Karpas-422 (cell line): Measurements from ENCODE around the gene USP47. TPM values are rescaled to one million over a fixed set of nuclear protein-coding genes. Genes with fewer than 3 reads are reported as not detected.

Experiments
- DNase-seq: peaks from one replicate; pipeline ENCODE4 v3.0.0-alpha.2; 2015
- H2AFZ ChIP-seq: fragments of 200-600 bp; sonication (generic); 2 replicates; pipeline ENCODE4 v1.6.1; 2014; ENCODE audit warnings: antibody characterized with exemption, low read length, mixed read lengths
- H3K27ac ChIP-seq: fragments of 200-600 bp; sonication (generic); 2 replicates; pipeline ENCODE4 v1.5.1; 2014; ENCODE audit warnings: mild to moderate bottlenecking, low read length, moderate library complexity
- H3K27me3 ChIP-seq: fragments of 200-600 bp; sonication (generic); 2 replicates; pipeline ENCODE4 v1.6.1; 2014; ENCODE audit warnings: low read length, mixed read lengths
- H3K36me3 ChIP-seq: fragments of 200-600 bp; sonication (generic); 2 replicates; pipeline ENCODE4 v1.6.1; 2014; ENCODE audit warnings: low read length, mixed read lengths; ENCODE audit not compliant: insufficient read depth
- H3K4me1 ChIP-seq: fragments of 200-600 bp; sonication (generic); 2 replicates; pipeline ENCODE4 v1.6.1; 2014; ENCODE audit warnings: mild to moderate bottlenecking, low read length, mixed read lengths
- H3K4me2 ChIP-seq: fragments of 200-600 bp; sonication (generic); 2 replicates; pipeline ENCODE4 v1.6.1; 2014; ENCODE audit warnings: low read length, low read depth, mild to moderate bottlenecking; ENCODE audit not compliant: poor library complexity, severe bottlenecking
- H3K4me3 ChIP-seq: fragments of 200-600 bp; sonication (generic); 2 replicates; pipeline ENCODE4 v1.5.1; 2014; ENCODE audit warnings: mild to moderate bottlenecking, antibody characterized with exemption, low read length, mixed read lengths
- H3K79me2 ChIP-seq: fragments of 200-600 bp; sonication (generic); 2 replicates; pipeline ENCODE4 v1.6.1; 2014; ENCODE audit warnings: mild to moderate bottlenecking, low read length, mixed read lengths
- H3K9ac ChIP-seq: fragments of 200-600 bp; sonication (generic); 2 replicates; pipeline ENCODE4 v1.6.0; 2014; ENCODE audit warnings: low read length
- H3K9me2 ChIP-seq: fragments of 200-600 bp; sonication (generic), shearing (Covaris generic); replicated peaks from 2 replicates; pipeline ENCODE4 v1.6.0; 2014; ENCODE audit warnings: mild to moderate bottlenecking, low read length, moderate library complexity; ENCODE audit not compliant: insufficient read depth
- H3K9me3 ChIP-seq: fragments of 300-700, 200-600 bp; sonication (generic); 2 replicates; pipeline ENCODE4 v1.6.1; 2014; ENCODE audit warnings: low read length, mixed read lengths
- H4K20me1 ChIP-seq: fragments of 200-600 bp; sonication (generic); 2 replicates; pipeline ENCODE4 v1.6.1; 2014; ENCODE audit warnings: mild to moderate bottlenecking, antibody characterized with exemption, low read length, low read depth; ENCODE audit not compliant: insufficient read depth
- total RNA-seq: library from RNA; depleted of rRNA; stranded (reverse); fragments of >200 nt; shearing (Covaris generic); gene quantifications from 2 replicates; pipeline ENCODE4 v1.2.3, GENCODE V29; 2014; ENCODE audit warnings: low replicate concordance

Gene USP47
- total RNA-seq, 1 experiment from 2014 or later: 61.2 TPM

GRCh38 chr11:11850668-11851067, 8.9 kb downstream of the USP47 start:
- H3K36me3 ChIP-seq: no peaks in the 10 kb centered on the region
- H3K27ac ChIP-seq: no peak overlapping the region
- H3K4me1 ChIP-seq: peaks cover 31% of the 10 kb centered on the region
- no peak for DNase-seq
- no peaks in the 10 kb centered on the region for H3K27me3 ChIP-seq
- peaks cover 31% of the 10 kb centered on the region; the same call in 1 of the 2 replicates for H4K20me1 ChIP-seq
- no peaks in the 10 kb centered on the region for H3K9me2 ChIP-seq
- peaks cover 99% of the 10 kb centered on the region for H3K79me2 ChIP-seq
- H3K9me3 ChIP-seq: no peaks in the 10 kb centered on the region
- no peak overlapping the region for H3K4me3 ChIP-seq
- no peak overlapping the region for H3K9ac ChIP-seq
- no peak overlapping the region for H3K4me2 ChIP-seq
- H2AFZ ChIP-seq: no peak overlapping the region

- Histone ChIP-seq H2AFZ (no peak overlapping the region), H3K36me3 (no peaks in the 10 kb centered on the region), H3K4me2 (no peak overlapping the region), H3K4me3 (no peak overlapping the region), H3K9ac (no peak overlapping the region), H3K9me3 (no peaks in the 10 kb centered on the region), H3K27me3 (no peaks in the 10 kb centered on the region), H3K27ac (no peak overlapping the region), H3K9me2 (no peaks in the 10 kb centered on the region), H4K20me1 (peaks cover 4% of the 10 kb centered on the region; the same call in 1 of the 2 replicates), H3K4me1 (no peaks in the 10 kb centered on the region), H3K79me2 (peaks cover 97% of the 10 kb centered on the region)
- DNase-seq: no peak
Observed at GRCh38 chr11:11856638-11857037, 14.9 kb downstream of the USP47 start.

DNA sequence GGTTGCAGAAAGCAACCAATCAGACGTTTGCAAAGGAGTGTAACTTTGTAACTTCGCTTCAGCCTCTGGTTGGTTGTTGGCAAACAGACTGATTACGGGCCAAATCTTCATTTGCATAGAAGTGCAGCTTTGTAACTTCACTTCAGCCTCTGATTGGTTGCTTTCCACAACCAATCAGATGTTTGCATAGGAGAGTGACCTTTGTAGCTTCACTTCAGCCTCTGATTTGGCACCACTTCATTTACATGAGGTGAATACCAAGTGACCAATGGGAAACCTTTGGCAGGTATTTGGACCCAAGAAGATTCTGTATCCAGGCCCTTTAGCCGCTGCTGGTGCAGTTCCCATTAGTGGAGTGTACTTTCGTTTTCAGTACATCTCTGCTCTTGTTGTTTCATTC, 16.0 kb downstream of the USP47 start:
- Histone ChIP-seq H3K9ac (no peak overlapping the region), H3K27me3 (no peaks in the 10 kb centered on the region), H3K9me3 (no peaks in the 10 kb centered on the region), H3K9me2 (no peaks in the 10 kb centered on the region), H2AFZ (no peak overlapping the region), H3K27ac (no peak overlapping the region), H3K4me3 (no peak overlapping the region), H3K79me2 (peaks cover 97% of the 10 kb centered on the region), H3K36me3 (no peaks in the 10 kb centered on the region), H3K4me1 (no peaks in the 10 kb centered on the region), H3K4me2 (no peak overlapping the region), H4K20me1 (peaks cover 4% of the 10 kb centered on the region; the same call in 1 of the 2 replicates)
- no peak for DNase-seq

- no peaks in the 10 kb centered on the region for H3K27me3 ChIP-seq
- no peaks in the 10 kb centered on the region for H3K36me3 ChIP-seq
- H3K9me3 ChIP-seq: no peaks in the 10 kb centered on the region
- no peak overlapping the region for H2AFZ ChIP-seq
- peaks cover 97% of the 10 kb centered on the region for H3K79me2 ChIP-seq
- H3K9ac ChIP-seq: no peak overlapping the region
- H3K4me1 ChIP-seq: no peaks in the 10 kb centered on the region
- no peak for DNase-seq
- no peak overlapping the region for H3K4me3 ChIP-seq
- no peaks in the 10 kb centered on the region for H3K9me2 ChIP-seq
- peaks cover 4% of the 10 kb centered on the region; the same call in 1 of the 2 replicates for H4K20me1 ChIP-seq
- H3K27ac ChIP-seq: no peak overlapping the region
- no peak overlapping the region for H3K4me2 ChIP-seq
Observed at GRCh38 chr11:11858676-11859075, 16.9 kb downstream of the USP47 start.

DNA sequence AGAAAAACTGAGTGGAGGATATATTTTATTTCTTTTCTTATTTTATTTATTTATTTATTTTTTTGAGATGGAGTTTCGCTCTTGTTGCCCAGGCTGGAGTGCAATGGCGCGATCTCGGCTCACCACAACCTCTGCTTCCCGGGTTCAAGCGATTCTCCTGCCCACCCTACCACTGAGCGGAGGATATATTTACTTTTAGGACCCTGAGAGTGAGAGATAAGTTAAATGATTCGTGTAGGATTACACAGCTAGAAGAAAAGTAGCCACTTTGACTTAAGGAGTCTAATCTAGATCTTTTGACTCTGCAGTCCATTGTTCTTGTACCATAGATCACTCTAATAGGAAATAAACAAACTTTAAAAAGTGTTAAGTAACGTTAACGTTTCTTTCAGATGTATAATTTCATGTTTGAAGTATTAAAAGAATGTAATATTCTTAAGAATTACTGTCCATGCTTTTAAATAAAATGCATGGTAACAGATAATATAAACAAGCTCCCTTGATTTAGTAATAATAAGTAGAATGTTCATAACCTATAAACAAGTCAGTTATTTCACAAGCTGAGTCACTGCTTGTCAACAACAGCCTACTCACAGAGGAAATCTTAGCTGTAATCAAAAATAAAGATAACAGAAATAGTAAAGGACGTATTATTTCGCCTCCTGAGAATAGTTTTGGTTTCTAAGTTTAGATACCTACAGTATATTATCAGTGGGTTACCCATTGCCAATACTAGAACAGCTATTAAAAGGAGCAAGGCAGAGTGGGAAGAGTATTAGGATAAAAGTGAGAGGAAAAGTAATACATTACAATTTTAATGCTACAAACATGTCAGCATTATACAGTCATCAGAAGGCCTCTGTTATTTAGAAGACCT, 18.6 kb downstream of the USP47 start:
- peaks cover 2% of the 10 kb centered on the region; the same call in 1 of the 2 replicates for H3K4me1 ChIP-seq

DNA sequence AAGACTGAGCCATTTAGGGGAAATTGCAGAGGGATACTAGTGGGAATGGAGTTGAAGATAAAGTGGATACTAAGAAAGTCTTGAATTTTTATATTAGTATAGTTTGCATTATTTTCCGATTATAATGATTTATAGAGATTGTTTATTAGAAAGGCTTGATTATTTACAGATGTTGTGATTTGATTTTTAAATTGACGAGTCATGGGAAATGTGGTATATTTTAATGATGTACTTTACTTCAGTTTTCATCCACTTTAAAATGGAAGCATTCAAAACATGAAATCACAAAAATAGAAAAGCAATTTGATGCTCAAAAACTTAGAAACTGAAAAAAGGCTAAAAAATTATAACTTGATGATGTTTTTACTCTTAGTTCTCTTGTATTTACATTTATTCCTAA, 21.2 kb downstream of the USP47 start:
- H3K4me2 ChIP-seq: no peak overlapping the region
- no peaks in the 10 kb centered on the region for H4K20me1 ChIP-seq
- no peak overlapping the region for H2AFZ ChIP-seq
- 0 out of 2 replicates have a peak, but pooled peaks cover 3% of the 10 kb centered on the region for H3K36me3 ChIP-seq
- H3K4me1 ChIP-seq: peaks cover 4% of the 10 kb centered on the region; the same call in 1 of the 2 replicates
- peaks cover 95% of the 10 kb centered on the region for H3K79me2 ChIP-seq
- no peak for DNase-seq
- H3K9me3 ChIP-seq: no peaks in the 10 kb centered on the region
- no peaks in the 10 kb centered on the region for H3K27me3 ChIP-seq
- H3K9ac ChIP-seq: no peak overlapping the region
- H3K4me3 ChIP-seq: no peak overlapping the region
- H3K27ac ChIP-seq: no peak overlapping the region
- H3K9me2 ChIP-seq: no peaks in the 10 kb centered on the region

More for the DNA sequence above, 18.6 kb downstream of the USP47 start:
- Histone ChIP-seq H3K36me3 (no peaks in the 10 kb centered on the region), H3K4me2 (no peak overlapping the region), H3K27me3 (no peaks in the 10 kb centered on the region), H3K4me3 (no peak overlapping the region), H3K9me2 (no peaks in the 10 kb centered on the region), H3K79me2 (peaks cover 94% of the 10 kb centered on the region), H3K27ac (no peak overlapping the region), H2AFZ (no peak overlapping the region), H3K9me3 (no peaks in the 10 kb centered on the region), H4K20me1 (peaks cover 4% of the 10 kb centered on the region; the same call in 1 of the 2 replicates), H3K9ac (no peak overlapping the region)
- no peak for DNase-seq

DNA sequence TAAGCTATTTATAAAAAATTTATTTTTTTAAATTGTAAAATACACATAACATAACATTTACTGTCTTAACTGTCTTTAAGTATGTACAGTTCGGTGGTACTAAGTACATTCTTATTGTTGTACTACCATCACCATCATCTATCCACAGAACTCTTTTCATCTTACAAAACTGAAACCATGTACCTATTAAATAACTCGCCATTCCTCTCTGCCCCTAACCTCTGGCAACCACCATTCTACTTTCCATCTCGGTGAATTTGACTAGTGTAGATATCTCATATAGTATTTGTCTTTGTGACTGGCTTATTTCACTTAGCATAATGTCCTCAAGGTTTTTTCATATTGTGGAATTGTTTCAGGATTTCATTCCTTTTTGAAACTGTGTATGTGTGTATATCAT, 22.6 kb downstream of the USP47 start:
- H3K27ac ChIP-seq: no peak overlapping the region
- H3K9me3 ChIP-seq: no peaks in the 10 kb centered on the region
- DNase-seq: no peak
- H3K4me2 ChIP-seq: no peak overlapping the region
- no peak overlapping the region for H3K9ac ChIP-seq
- no peaks in the 10 kb centered on the region for H3K27me3 ChIP-seq
- no peak overlapping the region for H2AFZ ChIP-seq
- no peak overlapping the region for H3K4me3 ChIP-seq
- H3K4me1 ChIP-seq: peaks cover 4% of the 10 kb centered on the region; the same call in 1 of the 2 replicates
- H3K79me2 ChIP-seq: peaks cover 95% of the 10 kb centered on the region
- H3K9me2 ChIP-seq: no peaks in the 10 kb centered on the region
- H3K36me3 ChIP-seq: 0 out of 2 replicates have a peak, but pooled peaks cover 3% of the 10 kb centered on the region
- no peaks in the 10 kb centered on the region for H4K20me1 ChIP-seq

DNA sequence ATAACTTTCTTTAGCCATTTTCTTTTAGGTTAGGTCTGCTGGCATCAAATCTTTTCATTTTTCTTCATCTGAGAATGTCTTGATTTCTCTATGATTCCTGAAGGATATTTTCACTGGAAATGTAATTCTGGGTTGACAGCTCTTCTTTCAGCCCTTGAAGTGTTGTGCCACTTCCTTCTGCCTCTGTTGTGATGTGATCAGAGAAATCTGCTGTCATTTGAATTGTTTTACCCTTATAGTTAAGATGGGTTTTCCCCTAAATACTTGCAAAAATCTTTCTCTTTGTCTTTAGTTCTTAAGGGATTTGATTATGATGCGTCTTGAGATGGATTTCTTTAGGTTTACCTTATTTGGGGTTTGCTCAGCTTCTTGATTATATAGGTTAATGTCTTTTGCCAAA, 23.0 kb downstream of the USP47 start:
- DNase-seq: no peak
- no peak overlapping the region for H2AFZ ChIP-seq
- H3K79me2 ChIP-seq: peaks cover 95% of the 10 kb centered on the region
- no peak overlapping the region for H3K4me2 ChIP-seq
- 0 out of 2 replicates have a peak, but pooled peaks cover 3% of the 10 kb centered on the region for H3K36me3 ChIP-seq
- H3K27me3 ChIP-seq: no peaks in the 10 kb centered on the region
- peaks cover 4% of the 10 kb centered on the region; the same call in 1 of the 2 replicates for H3K4me1 ChIP-seq
- H3K27ac ChIP-seq: no peak overlapping the region
- no peak overlapping the region for H3K9ac ChIP-seq
- no peaks in the 10 kb centered on the region for H4K20me1 ChIP-seq
- no peak overlapping the region for H3K4me3 ChIP-seq
- H3K9me2 ChIP-seq: no peaks in the 10 kb centered on the region
- no peaks in the 10 kb centered on the region for H3K9me3 ChIP-seq
